ENCODE measurements around the gene PFKP.

Gene PFKP

GRCh38 chr10:3149918-3150317 lies 82.6 kb downstream of the PFKP start:
- Histone ChIP-seq H3K4me3 (ENCODE audit: low read length in 2 of 2) (no peak overlapping the region), H3K27ac (ENCODE audit: low read depth in 2 of 2, low read length in 2 of 2) (no peak overlapping the region), H3K27me3 (ENCODE audit: control insufficient read depth in 2 of 2, insufficient read depth in 2 of 2, low read length in 2 of 2) (no peaks in the 10 kb centered on the region), H3K9me3 (ENCODE audit: control insufficient read depth in 2 of 2, low read length in 2 of 2) (no peaks in the 10 kb centered on the region), H3K4me1 (ENCODE audit: control insufficient read depth in 2 of 2, insufficient read depth in 2 of 2, low read length in 2 of 2) (no peaks in the 10 kb centered on the region), H3K9ac (ENCODE audit: low read depth in 1 of 2, low read length in 2 of 2) (no peak overlapping the region), H3K36me3 (ENCODE audit: control insufficient read depth in 2 of 2, insufficient read depth in 2 of 2, low read length in 2 of 2) (peaks cover 71 to 78% of the 10 kb centered on the region in 2 donors)

- Histone ChIP-seq H3K9me3 (ENCODE audit: control insufficient read depth in 2 of 2, low read length in 2 of 2) (no peaks in the 10 kb centered on the region), H3K4me1 (ENCODE audit: control insufficient read depth in 2 of 2, insufficient read depth in 2 of 2, low read length in 2 of 2) (no peaks in the 10 kb centered on the region), H3K9ac (ENCODE audit: low read depth in 1 of 2, low read length in 2 of 2) (no peak overlapping the region), H3K4me3 (ENCODE audit: low read length in 2 of 2) (no peak overlapping the region), H3K27ac (ENCODE audit: low read depth in 2 of 2, low read length in 2 of 2) (no peak overlapping the region), H3K27me3 (ENCODE audit: control insufficient read depth in 2 of 2, insufficient read depth in 2 of 2, low read length in 2 of 2) (no peaks in the 10 kb centered on the region), H3K36me3 (ENCODE audit: control insufficient read depth in 2 of 2, insufficient read depth in 2 of 2, low read length in 2 of 2) (peaks cover 71 to 78% of the 10 kb centered on the region in 2 donors)
Measured at GRCh38 chr10:3150366-3150765, 83.0 kb downstream of the PFKP start.

GRCh38 chr10:3150961-3151360 lies 83.6 kb downstream of the PFKP start:
- Histone ChIP-seq H3K27me3 (ENCODE audit: control insufficient read depth in 2 of 2, insufficient read depth in 2 of 2, low read length in 2 of 2) (no peaks in the 10 kb centered on the region), H3K4me1 (ENCODE audit: control insufficient read depth in 2 of 2, insufficient read depth in 2 of 2, low read length in 2 of 2) (no peaks in the 10 kb centered on the region), H3K27ac (ENCODE audit: low read depth in 2 of 2, low read length in 2 of 2) (no peak overlapping the region), H3K4me3 (ENCODE audit: low read length in 2 of 2) (no peak overlapping the region), H3K9me3 (ENCODE audit: control insufficient read depth in 2 of 2, low read length in 2 of 2) (no peaks in the 10 kb centered on the region), H3K9ac (ENCODE audit: low read depth in 1 of 2, low read length in 2 of 2) (no peak overlapping the region), H3K36me3 (ENCODE audit: control insufficient read depth in 2 of 2, insufficient read depth in 2 of 2, low read length in 2 of 2) (peaks cover 75 to 80% of the 10 kb centered on the region in 2 donors)

DNA sequence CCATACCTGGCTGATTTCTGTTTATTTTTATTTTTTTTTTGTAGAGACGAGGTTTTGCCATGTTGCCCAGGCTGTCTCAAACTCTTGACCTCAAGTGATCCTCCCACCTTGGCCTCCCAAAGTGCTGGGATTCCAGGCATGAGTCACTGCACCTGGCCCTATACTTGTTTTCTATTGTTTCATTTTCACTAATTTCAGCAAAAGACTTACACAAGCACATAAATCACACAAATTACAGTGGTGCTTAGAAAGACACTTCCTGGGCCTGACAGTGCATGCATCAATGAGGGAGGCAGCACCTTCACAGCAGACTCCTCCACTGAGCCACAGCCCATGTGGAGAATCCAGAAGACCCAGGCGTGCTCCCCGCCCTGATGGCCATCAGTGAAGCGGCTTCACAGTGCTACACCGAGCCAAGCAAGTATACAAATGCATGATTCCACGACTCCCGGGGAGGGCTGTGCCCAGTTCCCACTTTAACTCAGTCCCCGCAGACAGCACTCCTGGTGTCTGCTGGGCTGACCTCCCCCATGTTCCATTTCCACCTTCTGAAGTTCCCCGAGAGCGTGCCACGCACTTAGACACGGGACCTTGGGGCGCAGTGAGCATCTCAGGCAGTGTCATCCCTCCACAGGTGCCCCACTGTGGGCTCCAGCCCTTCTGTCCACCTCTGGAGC lies 84.7 kb downstream of the PFKP start:
- H3K4me3 ChIP-seq (ENCODE audit: low read length in 2 of 2): no peak overlapping the region
- no peak overlapping the region for H3K9ac ChIP-seq (ENCODE audit: low read depth in 1 of 2, low read length in 2 of 2)
- H3K27me3 ChIP-seq (ENCODE audit: control insufficient read depth in 2 of 2, insufficient read depth in 2 of 2, low read length in 2 of 2): no peaks in the 10 kb centered on the region
- no peak overlapping the region for H3K27ac ChIP-seq (ENCODE audit: low read depth in 2 of 2, low read length in 2 of 2)
- H3K9me3 ChIP-seq (ENCODE audit: control insufficient read depth in 2 of 2, low read length in 2 of 2): no peaks in the 10 kb centered on the region
- peaks cover 76 to 79% of the 10 kb centered on the region in 2 donors for H3K36me3 ChIP-seq (ENCODE audit: control insufficient read depth in 2 of 2, insufficient read depth in 2 of 2, low read length in 2 of 2)
- H3K4me1 ChIP-seq (ENCODE audit: control insufficient read depth in 2 of 2, insufficient read depth in 2 of 2, low read length in 2 of 2): no peaks in the 10 kb centered on the region

DNA sequence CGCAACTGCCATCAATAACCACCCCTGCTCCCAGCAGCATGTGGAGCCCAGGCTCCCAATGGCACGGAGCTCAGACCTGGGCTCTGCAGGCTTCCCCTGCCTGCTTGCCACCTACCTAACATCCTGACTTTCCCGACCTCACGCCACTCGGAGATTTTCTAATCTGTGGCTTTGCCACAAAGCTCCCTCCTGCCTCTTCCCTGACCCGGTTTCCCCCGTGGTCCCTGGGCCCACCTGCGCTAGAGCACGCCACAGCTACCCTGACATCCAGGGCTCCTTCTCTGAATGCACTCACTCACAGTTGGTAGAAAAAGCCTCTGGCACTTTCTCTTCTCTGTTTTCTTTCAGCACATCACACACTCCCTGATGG lies 85.2 kb downstream of the PFKP start:
- H3K9ac ChIP-seq (ENCODE audit: low read depth in 1 of 2, low read length in 2 of 2): no peak overlapping the region
- no peak overlapping the region for H3K27ac ChIP-seq (ENCODE audit: low read depth in 2 of 2, low read length in 2 of 2)
- no peaks in the 10 kb centered on the region for H3K27me3 ChIP-seq (ENCODE audit: control insufficient read depth in 2 of 2, insufficient read depth in 2 of 2, low read length in 2 of 2)
- no peaks in the 10 kb centered on the region for H3K9me3 ChIP-seq (ENCODE audit: control insufficient read depth in 2 of 2, low read length in 2 of 2)
- peaks cover 76 to 77% of the 10 kb centered on the region in 2 donors for H3K36me3 ChIP-seq (ENCODE audit: control insufficient read depth in 2 of 2, insufficient read depth in 2 of 2, low read length in 2 of 2)
- no peaks in the 10 kb centered on the region for H3K4me1 ChIP-seq (ENCODE audit: control insufficient read depth in 2 of 2, insufficient read depth in 2 of 2, low read length in 2 of 2)
- H3K4me3 ChIP-seq (ENCODE audit: low read length in 2 of 2): no peak overlapping the region

- peaks cover 76 to 82% of the 10 kb centered on the region in 2 donors for H3K36me3 ChIP-seq (ENCODE audit: control insufficient read depth in 2 of 2, insufficient read depth in 2 of 2, low read length in 2 of 2)
Measured at GRCh38 chr10:3154666-3155065, 87.3 kb downstream of the PFKP start.

GRCh38 chr10:3159152-3159551 lies 91.8 kb downstream of the PFKP start:
- Histone ChIP-seq H3K9ac (ENCODE audit: low read depth in 1 of 2, low read length in 2 of 2) (no peak overlapping the region), H3K4me3 (ENCODE audit: low read length in 2 of 2) (no peak overlapping the region), H3K27ac (ENCODE audit: low read depth in 2 of 2, low read length in 2 of 2) (no peak overlapping the region), H3K36me3 (ENCODE audit: control insufficient read depth in 2 of 2, insufficient read depth in 2 of 2, low read length in 2 of 2) (peaks cover 69 to 72% of the 10 kb centered on the region in 2 donors), H3K4me1 (ENCODE audit: control insufficient read depth in 2 of 2, insufficient read depth in 2 of 2, low read length in 2 of 2) (no peaks in the 10 kb centered on the region), H3K9me3 (ENCODE audit: control insufficient read depth in 2 of 2, low read length in 2 of 2) (no peaks in the 10 kb centered on the region), H3K27me3 (ENCODE audit: control insufficient read depth in 2 of 2, insufficient read depth in 2 of 2, low read length in 2 of 2) (no peaks in the 10 kb centered on the region)

More at GRCh38 chr10:3154666-3155065, 87.3 kb downstream of the PFKP start:
- Histone ChIP-seq H3K27ac (ENCODE audit: low read depth in 2 of 2, low read length in 2 of 2) (no peak overlapping the region), H3K9ac (ENCODE audit: low read depth in 1 of 2, low read length in 2 of 2) (no peak overlapping the region), H3K4me3 (ENCODE audit: low read length in 2 of 2) (no peak overlapping the region), H3K27me3 (ENCODE audit: control insufficient read depth in 2 of 2, insufficient read depth in 2 of 2, low read length in 2 of 2) (no peaks in the 10 kb centered on the region), H3K4me1 (ENCODE audit: control insufficient read depth in 2 of 2, insufficient read depth in 2 of 2, low read length in 2 of 2) (no peaks in the 10 kb centered on the region), H3K9me3 (ENCODE audit: control insufficient read depth in 2 of 2, low read length in 2 of 2) (no peaks in the 10 kb centered on the region)

- no peaks in the 10 kb centered on the region for H3K9me3 ChIP-seq (ENCODE audit: control insufficient read depth in 2 of 2, low read length in 2 of 2)
- no peak overlapping the region for H3K27ac ChIP-seq (ENCODE audit: low read depth in 2 of 2, low read length in 2 of 2)
- no peaks in the 10 kb centered on the region for H3K27me3 ChIP-seq (ENCODE audit: control insufficient read depth in 2 of 2, insufficient read depth in 2 of 2, low read length in 2 of 2)
- H3K4me1 ChIP-seq (ENCODE audit: control insufficient read depth in 2 of 2, insufficient read depth in 2 of 2, low read length in 2 of 2): no peaks in the 10 kb centered on the region
- H3K36me3 ChIP-seq (ENCODE audit: control insufficient read depth in 2 of 2, insufficient read depth in 2 of 2, low read length in 2 of 2): peaks cover 73 to 83% of the 10 kb centered on the region in 2 donors
- H3K4me3 ChIP-seq (ENCODE audit: low read length in 2 of 2): no peak overlapping the region
- no peak overlapping the region for H3K9ac ChIP-seq (ENCODE audit: low read depth in 1 of 2, low read length in 2 of 2)
Measured at GRCh38 chr10:3162533-3162932, 95.2 kb downstream of the PFKP start.

DNA sequence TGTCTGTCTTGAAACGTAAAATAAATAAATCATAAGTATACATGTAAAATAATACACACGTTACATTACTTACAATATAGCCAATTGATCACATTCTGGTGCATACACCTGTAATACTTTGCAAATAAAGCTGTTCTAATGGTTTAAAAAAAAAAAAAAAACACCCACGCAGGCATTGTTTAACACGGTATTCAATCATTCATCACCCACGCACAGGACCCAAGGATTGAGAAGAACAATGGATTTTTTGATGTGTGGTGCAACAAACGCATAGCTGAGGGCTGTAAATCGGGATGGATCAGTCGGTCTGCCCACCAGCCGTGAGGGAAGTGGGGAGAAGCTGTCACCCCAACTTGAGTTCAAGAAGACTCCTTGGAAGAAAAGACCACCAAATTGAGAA lies 96.5 kb downstream of the PFKP start:
- H3K27me3 ChIP-seq (ENCODE audit: control insufficient read depth in 2 of 2, insufficient read depth in 2 of 2, low read length in 2 of 2): no peaks in the 10 kb centered on the region
- no peak overlapping the region for H3K27ac ChIP-seq (ENCODE audit: low read depth in 2 of 2, low read length in 2 of 2)
- H3K4me3 ChIP-seq (ENCODE audit: low read length in 2 of 2): no peak overlapping the region
- H3K9me3 ChIP-seq (ENCODE audit: control insufficient read depth in 2 of 2, low read length in 2 of 2): no peaks in the 10 kb centered on the region
- H3K36me3 ChIP-seq (ENCODE audit: control insufficient read depth in 2 of 2, insufficient read depth in 2 of 2, low read length in 2 of 2): peaks cover 66 to 84% of the 10 kb centered on the region in 2 donors
- no peaks in the 10 kb centered on the region for H3K4me1 ChIP-seq (ENCODE audit: control insufficient read depth in 2 of 2, insufficient read depth in 2 of 2, low read length in 2 of 2)
- H3K9ac ChIP-seq (ENCODE audit: low read depth in 1 of 2, low read length in 2 of 2): no peak overlapping the region

DNA sequence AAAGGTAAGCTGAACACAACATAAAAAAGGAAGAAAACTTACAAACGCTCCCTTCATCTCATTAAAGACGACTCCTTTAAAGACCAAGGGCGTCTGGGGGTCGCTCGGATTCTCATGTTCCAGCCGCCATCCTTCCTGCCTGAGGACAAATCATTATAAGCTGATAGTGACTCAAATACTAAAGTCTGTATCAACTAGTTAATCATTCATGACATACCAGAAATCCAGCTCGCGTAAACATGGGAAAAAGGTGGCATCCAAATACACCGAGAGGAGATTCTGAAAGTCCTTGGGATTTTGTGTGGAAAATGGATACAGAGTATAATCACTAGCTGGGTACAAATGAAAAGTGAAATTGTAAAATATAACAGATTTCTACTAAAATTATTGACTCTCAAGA lies 97.8 kb downstream of the PFKP start:
- H3K36me3 ChIP-seq (ENCODE audit: control insufficient read depth in 2 of 2, insufficient read depth in 2 of 2, low read length in 2 of 2): peaks cover 58 to 81% of the 10 kb centered on the region in 2 donors
- no peaks in the 10 kb centered on the region for H3K27me3 ChIP-seq (ENCODE audit: control insufficient read depth in 2 of 2, insufficient read depth in 2 of 2, low read length in 2 of 2)
- H3K9me3 ChIP-seq (ENCODE audit: control insufficient read depth in 2 of 2, low read length in 2 of 2): no peaks in the 10 kb centered on the region
- H3K4me1 ChIP-seq (ENCODE audit: control insufficient read depth in 2 of 2, insufficient read depth in 2 of 2, low read length in 2 of 2): no peaks in the 10 kb centered on the region
- no peak overlapping the region for H3K4me3 ChIP-seq (ENCODE audit: low read length in 2 of 2)
- H3K9ac ChIP-seq (ENCODE audit: low read depth in 1 of 2, low read length in 2 of 2): no peak overlapping the region
- no peak overlapping the region for H3K27ac ChIP-seq (ENCODE audit: low read depth in 2 of 2, low read length in 2 of 2)
